Kidney epithelial cell (primary cell): ENCODE data around the gene S100A2. TPM values are rescaled to one million over a fixed set of nuclear protein-coding genes. Genes with fewer than 3 reads are reported as not detected.

ENCODE experiments used
- DNase-seq: peaks from one replicate; pipeline ENCODE4 v3.0.0-alpha.2; 2010; ENCODE audit warnings: low read depth
- H3K27me3 ChIP-seq: 2 replicates; pipeline ENCODE4 v1.6.0; 2011; ENCODE audit warnings: low read length; ENCODE audit not compliant: control insufficient read depth, insufficient read depth
- H3K36me3 ChIP-seq: 2 replicates; pipeline ENCODE4 v1.5.1; 2011; ENCODE audit warnings: low read length; ENCODE audit not compliant: control insufficient read depth, insufficient read depth
- H3K4me3 ChIP-seq: 2 replicates; pipeline ENCODE4 v1.5.1; 2011; ENCODE audit warnings: low read depth, mild to moderate bottlenecking, control low read depth, low read length
- CTCF ChIP-seq: IDR thresholded peaks from 2 replicates; pipeline ENCODE4 v1.5.1; 2011; ENCODE audit warnings: mild to moderate bottlenecking, moderate library complexity, low read length, control low read depth, inconsistent platforms; ENCODE audit not compliant: insufficient read depth, poor library complexity, severe bottlenecking
- total RNA-seq: library from RNA; depleted of rRNA; stranded (reverse); fragments of >200 nt; gene quantifications from 2 replicates; pipeline ENCODE4 v1.2.3, GENCODE V29; 2015

The S100A2 gene
- total RNA-seq, 1 donor from 2014 or later, result 27.5 TPM

- peak overlapping the region; percentile 56 for H3K4me3 ChIP-seq
- no peak for DNase-seq
- no peak for TF ChIP-seq CTCF
- H3K27me3 ChIP-seq, result no peaks in the 10 kb centered on the region
- peaks cover 3% of the 10 kb centered on the region for H3K36me3 ChIP-seq
Observed at GRCh38 chr1:153609585-153609907, 43.9 kb upstream of the S100A2 start.

GRCh38 chr1:153608742-153609584 lies 43.3 kb upstream of the S100A2 start:
- Histone ChIP-seq H3K4me3 (peak overlapping the region; percentile 56), H3K27me3 (no peaks in the 10 kb centered on the region), H3K36me3 (peaks cover 3% of the 10 kb centered on the region)
- DNase-seq, result peak; percentile 86
- no peak for TF ChIP-seq CTCF

DNA sequence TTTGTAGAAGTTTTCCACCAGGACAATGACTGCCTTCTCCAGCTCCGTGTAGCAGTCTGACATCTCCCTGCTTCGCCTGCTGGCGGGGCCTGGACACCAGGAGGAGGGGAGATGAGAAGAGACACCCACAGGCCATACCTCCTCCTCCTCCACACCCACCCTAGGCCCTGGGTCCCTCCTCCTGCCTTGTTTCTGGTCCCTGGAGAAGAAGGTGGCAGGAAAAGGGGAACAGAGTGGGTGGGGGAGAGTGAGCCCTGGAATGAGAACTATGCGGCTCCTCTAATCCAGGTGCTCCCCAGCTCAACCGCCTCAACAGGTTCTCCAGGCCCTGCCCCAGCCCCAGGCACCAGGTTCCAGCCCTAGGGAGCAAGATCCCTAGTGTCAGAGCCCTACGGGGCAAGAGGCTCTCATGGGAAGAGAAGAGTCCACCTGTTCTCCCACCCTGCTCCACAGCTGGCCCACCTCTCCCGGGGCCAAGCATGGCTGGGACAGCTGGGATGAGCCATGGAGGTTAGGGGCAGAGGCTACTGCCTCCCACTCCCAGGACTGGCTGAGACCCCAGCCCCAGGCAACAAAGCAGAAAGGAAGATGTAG lies 42.5 kb upstream of the S100A2 start:
- DNase-seq, result no peak
- Histone ChIP-seq H3K36me3 (peaks cover 3% of the 10 kb centered on the region), H3K4me3 (peak overlapping the region; percentile 56), H3K27me3 (no peaks in the 10 kb centered on the region)
- no peak for TF ChIP-seq CTCF

DNA sequence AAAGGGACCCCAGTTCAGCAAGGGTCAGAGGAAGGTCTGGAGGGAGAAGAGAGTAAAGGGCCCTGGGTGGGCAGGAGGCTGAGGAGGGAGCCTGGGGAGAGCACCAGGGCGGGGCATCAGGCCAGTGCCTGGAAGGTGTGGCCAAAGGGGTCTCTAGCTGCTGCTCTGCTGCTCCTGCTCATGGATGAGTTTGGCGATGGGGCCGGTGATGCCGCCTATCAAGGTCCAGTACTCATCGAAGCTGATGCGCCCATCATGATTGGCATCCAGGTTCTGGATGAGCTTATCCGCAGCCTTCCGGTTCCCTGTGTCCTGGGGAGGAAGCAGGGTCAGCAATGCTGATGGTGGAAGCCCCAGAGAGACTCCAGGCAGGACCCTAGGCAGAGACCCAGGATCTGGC lies 41.7 kb upstream of the S100A2 start:
- Histone ChIP-seq H3K27me3 (no peaks in the 10 kb centered on the region), H3K4me3 (no peak overlapping the region), H3K36me3 (peaks cover 3% of the 10 kb centered on the region)
- no peak for TF ChIP-seq CTCF
- no peak for DNase-seq

- no peak overlapping the region for H3K4me3 ChIP-seq
- DNase-seq, result no peak
- no peak for TF ChIP-seq CTCF
- no peaks in the 10 kb centered on the region for H3K27me3 ChIP-seq
- H3K36me3 ChIP-seq, result peaks cover 3% of the 10 kb centered on the region
Observed at GRCh38 chr1:153606194-153606593, 40.5 kb upstream of the S100A2 start.
